Loucy (cell line): Measurements from ENCODE around the gene MDFI.

Experiments
- EZH2phosphoT487 ChIP-seq: fragments of 200-600 bp; IDR thresholded peaks from 2 replicates; pipeline ENCODE4 v1.6.1; 2018; ENCODE audit warnings: antibody characterized with exemption, mild to moderate bottlenecking, moderate library complexity, borderline replicate concordance
- TF ChIP-seq, protein P1 (sequence below): fragments of 200-600 bp; sonication (generic); conservative IDR thresholded peaks from 2 replicates; pipeline ENCODE4 v1.5.1; 2014; ENCODE audit warnings: mild to moderate bottlenecking, antibody characterized with exemption, low read length

DNA sequence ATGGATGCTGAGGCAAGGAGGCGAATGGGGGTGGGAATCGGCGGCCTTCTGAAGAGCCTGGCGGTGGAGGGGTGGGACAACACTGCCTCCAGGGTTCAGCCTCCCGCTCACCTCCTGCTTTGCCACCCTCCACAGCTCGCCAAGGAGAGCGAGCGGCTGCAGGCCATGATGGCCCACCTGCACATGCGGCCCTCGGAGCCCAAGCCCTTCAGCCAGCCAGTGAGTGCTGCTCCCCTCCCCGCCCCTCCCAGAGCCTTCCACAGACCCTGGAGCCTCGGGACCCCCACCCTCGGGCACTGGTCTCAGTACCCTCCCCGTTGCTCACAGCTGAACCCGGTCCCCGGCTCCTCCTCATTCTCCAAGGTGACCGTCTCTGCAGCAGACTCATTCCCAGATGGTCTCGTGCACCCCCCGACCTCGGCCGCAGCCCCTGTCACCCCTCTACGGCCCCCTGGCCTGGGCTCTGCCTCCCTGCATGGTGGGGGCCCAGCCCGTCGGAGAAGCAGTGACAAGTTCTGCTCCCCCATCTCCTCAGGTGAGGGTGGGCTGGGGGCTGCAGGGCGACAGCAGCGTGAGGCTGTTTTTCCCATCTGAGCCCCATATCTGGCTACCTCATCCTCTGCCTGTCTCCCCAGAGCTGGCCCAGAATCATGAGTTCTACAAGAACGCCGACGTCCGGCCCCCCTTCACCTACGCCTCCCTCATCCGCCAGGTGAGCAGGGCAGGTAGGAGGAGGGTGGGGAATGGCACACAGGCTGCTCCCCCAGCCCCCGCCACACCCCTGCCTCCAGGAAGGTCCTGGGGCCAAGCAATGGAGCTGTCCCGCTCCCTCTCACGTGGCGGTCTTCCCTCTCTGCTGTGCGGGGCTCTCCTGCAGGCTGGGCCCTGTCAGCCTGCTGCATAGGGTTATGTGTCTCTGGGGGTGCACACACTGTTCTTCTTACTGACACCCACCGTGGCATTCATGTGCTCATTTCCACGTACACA lies 48.3 kb upstream of the MDFI start:
- TF ChIP-seq, protein P1, sequence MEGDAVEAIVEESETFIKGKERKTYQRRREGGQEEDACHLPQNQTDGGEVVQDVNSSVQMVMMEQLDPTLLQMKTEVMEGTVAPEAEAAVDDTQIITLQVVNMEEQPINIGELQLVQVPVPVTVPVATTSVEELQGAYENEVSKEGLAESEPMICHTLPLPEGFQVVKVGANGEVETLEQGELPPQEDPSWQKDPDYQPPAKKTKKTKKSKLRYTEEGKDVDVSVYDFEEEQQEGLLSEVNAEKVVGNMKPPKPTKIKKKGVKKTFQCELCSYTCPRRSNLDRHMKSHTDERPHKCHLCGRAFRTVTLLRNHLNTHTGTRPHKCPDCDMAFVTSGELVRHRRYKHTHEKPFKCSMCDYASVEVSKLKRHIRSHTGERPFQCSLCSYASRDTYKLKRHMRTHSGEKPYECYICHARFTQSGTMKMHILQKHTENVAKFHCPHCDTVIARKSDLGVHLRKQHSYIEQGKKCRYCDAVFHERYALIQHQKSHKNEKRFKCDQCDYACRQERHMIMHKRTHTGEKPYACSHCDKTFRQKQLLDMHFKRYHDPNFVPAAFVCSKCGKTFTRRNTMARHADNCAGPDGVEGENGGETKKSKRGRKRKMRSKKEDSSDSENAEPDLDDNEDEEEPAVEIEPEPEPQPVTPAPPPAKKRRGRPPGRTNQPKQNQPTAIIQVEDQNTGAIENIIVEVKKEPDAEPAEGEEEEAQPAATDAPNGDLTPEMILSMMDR, result no peak
- no peak for TF ChIP-seq EZH2phosphoT487
